Neural progenitor cell (in vitro differentiated cells): ENCODE data around the gene ITPK1.

Experiments used
- EZH2 ChIP-seq: fragments of 200-600 bp; sonication (generic); IDR thresholded peaks from 2 replicates; pipeline ENCODE4 v1.6.1; 2017; ENCODE audit warnings: antibody characterized with exemption, mild to moderate bottlenecking, moderate library complexity
- TF ChIP-seq, protein P1 (sequence below): fragments of 200-600 bp; sonication (generic); IDR thresholded peaks from 2 replicates; pipeline ENCODE4 v1.5.1; 2017; ENCODE audit warnings: antibody characterized with exemption, mild to moderate bottlenecking

GRCh38 chr14:92955381-92955780 lies 160.3 kb downstream of the ITPK1 start:
- TF ChIP-seq, protein P1, sequence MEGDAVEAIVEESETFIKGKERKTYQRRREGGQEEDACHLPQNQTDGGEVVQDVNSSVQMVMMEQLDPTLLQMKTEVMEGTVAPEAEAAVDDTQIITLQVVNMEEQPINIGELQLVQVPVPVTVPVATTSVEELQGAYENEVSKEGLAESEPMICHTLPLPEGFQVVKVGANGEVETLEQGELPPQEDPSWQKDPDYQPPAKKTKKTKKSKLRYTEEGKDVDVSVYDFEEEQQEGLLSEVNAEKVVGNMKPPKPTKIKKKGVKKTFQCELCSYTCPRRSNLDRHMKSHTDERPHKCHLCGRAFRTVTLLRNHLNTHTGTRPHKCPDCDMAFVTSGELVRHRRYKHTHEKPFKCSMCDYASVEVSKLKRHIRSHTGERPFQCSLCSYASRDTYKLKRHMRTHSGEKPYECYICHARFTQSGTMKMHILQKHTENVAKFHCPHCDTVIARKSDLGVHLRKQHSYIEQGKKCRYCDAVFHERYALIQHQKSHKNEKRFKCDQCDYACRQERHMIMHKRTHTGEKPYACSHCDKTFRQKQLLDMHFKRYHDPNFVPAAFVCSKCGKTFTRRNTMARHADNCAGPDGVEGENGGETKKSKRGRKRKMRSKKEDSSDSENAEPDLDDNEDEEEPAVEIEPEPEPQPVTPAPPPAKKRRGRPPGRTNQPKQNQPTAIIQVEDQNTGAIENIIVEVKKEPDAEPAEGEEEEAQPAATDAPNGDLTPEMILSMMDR = no peak
- no peak for TF ChIP-seq EZH2
